Hypothalamus (tissue), 51 donors: ENCODE data around the gene GTF2IRD2.
"Not testable (repeated sequence)": the region's sequence is repeated elsewhere in the genome, so short reads cannot be mapped to it uniquely, and the experiment has no call there.

Experiments
- DNase-seq, 51 donors: peaks; one replicate each; lab custom pipeline; 2025; lab: John Stamatoyannopoulos, UW

GTF2IRD2 gene

GRCh38 chr7:74789200-74789736 is 62.1 kb downstream of the GTF2IRD2 start:
- not testable (repeated sequence) for DNase-seq

GRCh38 chr7:74788369-74789150 is 62.8 kb downstream of the GTF2IRD2 start:
- peak; percentile 3 to 96 (median 85) for DNase-seq

- DNase-seq: not testable (repeated sequence)
These were observed 67.8 kb downstream of the GTF2IRD2 start for GRCh38 chr7:74783595-74783994.

GRCh38 chr7:74781746-74782145 is 69.7 kb downstream of the GTF2IRD2 start:
- not testable (repeated sequence) for DNase-seq

- not testable (repeated sequence) for DNase-seq
These were observed 72.4 kb downstream of the GTF2IRD2 start for GRCh38 chr7:74779053-74779452.

GRCh38 chr7:74775111-74775510 is 76.3 kb downstream of the GTF2IRD2 start:
- not testable (repeated sequence) for DNase-seq

GRCh38 chr7:74773760-74774750 is 77.3 kb downstream of the GTF2IRD2 start, which contains the start of gene NCF1:
Gene NCF1 (plus strand): TSS chr7:74774011. CDS start chr7:74774032, 21 bp downstream.
- DNase-seq: not testable (repeated sequence)

GRCh38 chr7:74772093-74772492 is 79.3 kb downstream of the GTF2IRD2 start:
- DNase-seq: not testable (repeated sequence)

GRCh38 chr7:74770062-74770461 is 81.3 kb downstream of the GTF2IRD2 start:
- DNase-seq: not testable (repeated sequence)

- DNase-seq: not testable (repeated sequence)
These were observed 84.4 kb downstream of the GTF2IRD2 start for GRCh38 chr7:74766991-74767390.

GRCh38 chr7:74766509-74766908 is 84.9 kb downstream of the GTF2IRD2 start:
- not testable (repeated sequence) for DNase-seq

- DNase-seq: not testable (repeated sequence)
These were observed 86.0 kb downstream of the GTF2IRD2 start for GRCh38 chr7:74765205-74765918.

GRCh38 chr7:74758982-74759381 is 92.4 kb downstream of the GTF2IRD2 start:
- DNase-seq: not testable (repeated sequence)

GRCh38 chr7:74758268-74758667 is 93.1 kb downstream of the GTF2IRD2 start:
- not testable (repeated sequence) for DNase-seq

GRCh38 chr7:74756673-74757072 is 94.7 kb downstream of the GTF2IRD2 start:
- not testable (repeated sequence) for DNase-seq

- not testable (repeated sequence) for DNase-seq
These were observed 97.4 kb downstream of the GTF2IRD2 start for GRCh38 chr7:74753921-74754482.
